HG03103 (cell line): ENCODE measurements around the gene DNAJC21.

Source experiments
- ATAC-seq: cut with Tn5 transposase; IDR thresholded peaks from one replicate; pipeline ENCODE4 v1.9.1; 2021; ENCODE audit warnings: low read depth; ENCODE audit not compliant: unreplicated experiment

DNAJC21 gene

DNA sequence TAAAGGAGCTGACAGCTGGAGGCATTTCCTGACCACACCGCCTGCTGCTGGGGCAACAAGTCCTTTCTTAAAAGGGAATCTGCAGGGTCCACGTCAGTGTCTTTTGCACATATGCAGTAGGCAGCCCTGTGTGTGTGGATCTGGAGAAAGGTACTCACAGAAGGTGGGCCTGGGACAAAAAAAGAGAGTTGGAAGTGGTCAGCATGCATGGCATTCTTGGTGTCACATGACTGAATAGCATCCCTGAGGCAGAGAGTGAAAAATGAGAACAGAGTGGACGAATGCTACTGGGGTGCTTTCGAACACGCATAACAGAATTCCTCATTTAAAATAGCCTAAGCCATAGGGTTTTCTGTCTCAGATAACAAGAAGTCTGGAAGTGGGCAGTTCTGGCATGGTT is 47.0 kb downstream of the DNAJC21 start:
- no peak for ATAC-seq

- peak; percentile 57 for ATAC-seq
These were observed 48.7 kb downstream of the DNAJC21 start for GRCh38 chr5:34977934-34978613.

DNA sequence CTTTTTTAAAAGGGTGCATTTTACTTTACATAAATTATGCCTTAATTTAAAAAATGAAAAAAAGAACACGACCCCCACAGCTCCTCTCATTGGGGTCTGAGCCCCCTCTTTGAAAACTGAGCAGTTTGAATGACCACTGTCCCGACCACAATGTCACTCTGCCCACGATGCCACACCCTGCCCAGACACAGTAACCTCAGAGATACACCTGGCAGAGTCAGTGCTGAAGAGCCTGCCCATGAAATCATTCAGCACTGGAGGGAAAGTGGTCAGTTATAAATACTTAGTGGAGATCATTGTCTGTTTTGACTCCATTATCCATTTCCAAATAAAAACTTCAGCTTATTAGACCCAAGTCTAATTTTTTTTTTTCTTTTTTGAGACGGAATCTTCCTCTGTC is 49.3 kb downstream of the DNAJC21 start:
- ATAC-seq: no peak

DNA sequence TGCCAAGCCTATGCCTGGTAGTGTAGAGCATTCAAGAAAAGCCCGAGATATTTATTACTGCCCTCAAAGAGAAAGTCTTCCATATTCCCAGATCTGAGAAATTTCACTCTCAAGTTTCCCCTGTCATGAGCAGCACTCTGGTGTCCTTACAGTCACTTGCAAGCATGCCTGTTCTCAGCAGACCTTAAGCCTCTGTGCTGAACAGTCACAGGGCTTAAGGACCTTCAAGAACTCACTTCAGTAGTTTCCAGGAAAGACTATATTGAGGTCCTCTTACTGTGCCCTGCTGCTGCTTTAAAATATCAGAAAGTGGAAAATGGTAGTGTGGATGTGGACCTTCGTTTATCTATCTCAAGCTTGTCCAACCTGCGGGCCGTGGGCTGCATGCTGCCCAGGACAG is 53.5 kb downstream of the DNAJC21 start:
- no peak for ATAC-seq

DNA sequence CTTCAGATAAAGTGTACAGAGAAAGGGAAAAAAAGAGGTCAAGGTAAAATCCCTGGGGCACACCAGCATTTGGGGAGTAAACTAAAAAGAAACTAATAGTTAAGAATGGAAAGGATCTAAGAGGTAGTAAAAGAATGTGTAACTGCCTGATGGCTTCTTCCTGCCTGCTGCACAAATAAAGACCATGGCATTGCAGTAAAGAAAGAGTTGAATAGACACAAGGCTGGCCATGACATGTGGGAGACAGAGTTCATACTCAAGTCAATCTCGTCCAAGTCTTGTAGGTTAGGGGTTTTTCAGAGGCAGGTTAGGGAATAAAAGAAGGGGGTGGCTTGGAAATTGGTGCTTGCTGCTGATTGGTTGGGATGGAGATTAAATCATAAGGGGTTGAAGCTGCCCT is 57.6 kb downstream of the DNAJC21 start:
- ATAC-seq: no peak

GRCh38 chr5:34991486-34992238 is 62.3 kb downstream of the DNAJC21 start:
- no peak for ATAC-seq

DNA sequence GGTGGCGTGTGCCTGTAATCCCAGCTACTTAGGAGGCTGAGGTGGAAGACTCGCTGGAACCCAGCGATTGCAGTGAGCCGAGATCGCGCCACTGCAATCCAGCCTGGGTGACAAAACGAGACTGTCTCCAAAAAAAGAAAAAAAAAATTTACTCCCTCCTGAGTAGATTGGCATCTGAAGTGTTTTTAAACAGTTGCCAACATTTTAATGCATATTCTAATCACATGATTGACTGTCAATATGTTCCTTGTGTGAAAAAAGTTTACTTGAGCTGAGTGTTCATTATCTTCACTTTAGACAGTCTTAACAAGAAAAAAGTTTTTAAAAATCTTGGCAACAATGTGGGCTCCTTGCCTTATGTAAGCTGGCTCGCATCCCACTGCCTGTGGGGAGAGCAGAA is 64.6 kb downstream of the DNAJC21 start:
- ATAC-seq: no peak

DNA sequence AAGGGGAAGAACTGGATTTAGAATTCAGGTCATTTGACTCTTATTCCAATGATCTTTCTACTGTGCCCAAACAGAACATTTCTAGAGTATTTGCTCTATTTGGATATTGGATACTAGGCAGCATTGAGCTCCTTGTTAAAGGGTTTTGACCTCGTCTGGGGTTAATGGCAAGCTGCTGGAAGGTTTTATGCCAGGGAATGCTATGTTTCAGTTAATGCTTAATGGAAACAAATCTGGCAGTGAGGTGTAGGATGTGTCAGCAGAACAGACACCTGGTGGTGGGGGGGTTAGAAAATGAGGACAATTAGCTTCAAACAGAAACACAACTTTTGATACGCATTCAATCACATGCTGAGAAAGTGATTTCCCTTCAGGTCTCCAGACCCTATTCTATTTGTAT is 66.9 kb downstream of the DNAJC21 start:
- ATAC-seq: no peak

DNA sequence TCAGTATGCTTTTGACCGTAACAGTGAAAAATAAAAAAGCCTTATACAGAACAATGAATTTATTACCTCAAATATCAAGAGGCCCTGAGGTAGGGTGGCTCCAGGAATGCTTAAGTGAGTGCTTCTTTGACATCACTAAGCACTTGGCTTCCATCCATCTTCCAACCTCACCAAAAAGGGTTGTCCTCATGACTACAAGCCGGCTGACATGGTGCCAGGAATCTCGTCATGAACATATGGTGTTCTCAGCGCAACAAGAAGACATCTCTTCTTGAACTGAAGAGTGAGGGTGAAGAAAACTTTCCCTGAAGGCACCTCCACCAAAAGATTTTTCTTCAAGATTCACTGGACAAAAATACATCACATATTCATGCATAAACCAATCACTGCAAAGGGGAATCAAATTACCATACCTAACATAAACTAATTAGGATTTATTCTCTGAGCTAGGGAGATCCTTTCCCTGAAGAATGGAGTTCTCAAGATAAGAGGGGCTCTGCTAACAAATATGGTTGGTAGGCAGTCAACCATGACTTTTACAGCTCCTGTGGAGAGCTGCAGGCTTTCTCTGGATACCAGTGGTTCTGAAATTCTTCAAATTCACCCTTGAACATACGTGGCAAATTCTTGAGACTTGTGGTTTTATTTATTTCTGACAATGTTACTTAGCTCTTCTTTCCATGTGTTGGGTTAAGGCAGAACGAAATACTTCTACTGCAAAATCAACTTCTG is 68.9 kb downstream of the DNAJC21 start:
- ATAC-seq: no peak

DNA sequence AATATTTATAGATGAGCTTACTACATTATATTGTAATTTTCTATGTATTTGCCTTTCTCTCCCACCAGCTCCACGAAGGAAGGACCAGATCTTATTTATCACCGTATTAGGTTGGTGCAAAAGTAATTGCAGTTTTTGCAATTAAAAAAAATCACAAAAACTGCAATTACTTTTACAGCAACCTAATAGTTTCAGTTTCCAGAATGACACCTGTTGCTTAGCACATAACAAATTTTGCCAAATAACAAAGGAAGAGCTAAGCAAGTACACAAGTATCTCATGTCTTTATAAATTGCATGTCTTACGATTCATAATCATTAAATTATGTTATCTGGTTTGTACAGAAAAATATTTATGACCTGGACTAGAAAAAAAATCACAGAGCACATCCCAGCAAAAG is 72.5 kb downstream of the DNAJC21 start:
- no peak for ATAC-seq

- no peak for ATAC-seq
These were observed 73.1 kb downstream of the DNAJC21 start for GRCh38 chr5:35002459-35002858.

GRCh38 chr5:35003018-35003957 is 73.9 kb downstream of the DNAJC21 start:
- no peak for ATAC-seq

DNA sequence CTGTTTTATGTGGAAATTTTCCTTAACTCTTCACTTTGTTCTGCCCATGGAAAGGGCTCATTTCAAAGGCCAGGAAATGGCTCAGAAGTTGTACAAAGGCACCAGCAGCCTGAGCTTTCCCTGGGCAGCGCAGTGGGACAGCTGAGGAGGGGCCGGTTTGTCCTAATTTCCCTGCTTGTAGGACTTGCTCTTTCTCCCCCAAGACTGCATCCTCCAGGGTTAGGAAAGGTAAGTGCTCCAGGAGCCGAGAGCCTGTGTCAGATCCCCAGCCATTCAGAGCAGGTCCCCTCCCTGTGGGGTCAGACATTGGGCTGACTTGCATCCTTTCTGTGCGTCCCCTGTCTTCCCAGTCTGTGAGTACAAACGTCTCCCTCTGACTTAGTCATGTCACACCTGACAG is 74.8 kb downstream of the DNAJC21 start:
- no peak for ATAC-seq

GRCh38 chr5:35004771-35005170 is 75.4 kb downstream of the DNAJC21 start:
- ATAC-seq: no peak
